T-helper 2 cell treated with Interferon-gamma antibody and Interleukin-4, amounts not matched to agents 5 μg/mL and 100 μg/mL, for 36 hours (primary cell): ENCODE results near the gene TGIF1.
A peak's percentile ranks its signal among the peaks of the same experiment; 100 is the strongest.
"Not testable (repeated sequence)": the region's sequence is repeated elsewhere in the genome, so short reads cannot be mapped to it uniquely, and the experiment has no call there.

ENCODE experiments used
- DNase-seq: peaks from one replicate; pipeline ENCODE4 v3.0.0; 2021; ENCODE audit warnings: low spot score
- H3K27ac Mint-ChIP-seq: one replicate; pipeline ENCODE4 v1.8.0; 2021; ENCODE audit warnings: mild to moderate bottlenecking, mixed read lengths
- H3K27me3 Mint-ChIP-seq: one replicate; pipeline ENCODE4 v1.8.0; 2021; ENCODE audit warnings: low read depth, mixed read lengths
- H3K36me3 Mint-ChIP-seq: one replicate; pipeline ENCODE4 v1.8.0; 2021; ENCODE audit warnings: low read depth, mixed read lengths
- H3K4me1 Mint-ChIP-seq: one replicate; pipeline ENCODE4 v1.8.0; 2021; ENCODE audit warnings: low read depth, mixed read lengths
- H3K4me3 Mint-ChIP-seq: one replicate; pipeline ENCODE4 v1.8.0; 2022; ENCODE audit warnings: mild to moderate bottlenecking, moderate library complexity, mixed read lengths
- H3K9me3 Mint-ChIP-seq: one replicate; pipeline ENCODE4 v1.8.0; 2021; ENCODE audit warnings: mixed read lengths

TGIF1 gene

GRCh38 chr18:3450012-3450798, at the start of gene TGIF1:
Gene TGIF1 (plus strand): TSS chr18:3450172. CDS start chr18:3450490, 318 bp downstream.
- Mint-ChIP-seq H3K4me3 (peak within 1 kb of the TSS; percentile 98), H3K9me3 (no peaks in the 10 kb centered on the region), H3K27me3 (no peaks in the 10 kb centered on the region), H3K4me1 (peaks cover 45% of the 10 kb centered on the region), H3K27ac (peak within 1 kb of the TSS; percentile 100), H3K36me3 (peaks cover 3% of the 10 kb centered on the region)
- DNase-seq = peak; percentile 44

- H3K9me3 Mint-ChIP-seq = peaks cover 11% of the 10 kb centered on the region
- H3K4me3 Mint-ChIP-seq = no peak overlapping the region
- no peak for DNase-seq
- H3K4me1 Mint-ChIP-seq = peaks cover 4% of the 10 kb centered on the region
- H3K27ac Mint-ChIP-seq = no peak overlapping the region
- H3K36me3 Mint-ChIP-seq = no peaks in the 10 kb centered on the region
- no peaks in the 10 kb centered on the region for H3K27me3 Mint-ChIP-seq
Observed at GRCh38 chr18:3400567-3401296, 49.2 kb upstream of the TGIF1 start.

GRCh38 chr18:3401669-3402620, 48.0 kb upstream of the TGIF1 start:
- no peak overlapping the region for H3K27ac Mint-ChIP-seq
- H3K4me3 Mint-ChIP-seq = no peak overlapping the region
- H3K4me1 Mint-ChIP-seq = peaks cover 4% of the 10 kb centered on the region
- DNase-seq = no peak
- H3K27me3 Mint-ChIP-seq = no peaks in the 10 kb centered on the region
- peaks cover 11% of the 10 kb centered on the region for H3K9me3 Mint-ChIP-seq
- H3K36me3 Mint-ChIP-seq = no peaks in the 10 kb centered on the region

GRCh38 chr18:3402982-3403451, 47.0 kb upstream of the TGIF1 start:
- Mint-ChIP-seq H3K9me3 (peaks cover 11% of the 10 kb centered on the region), H3K4me3 (no peak overlapping the region), H3K27ac (no peak overlapping the region), H3K36me3 (no peaks in the 10 kb centered on the region), H3K27me3 (no peaks in the 10 kb centered on the region), H3K4me1 (peaks cover 4% of the 10 kb centered on the region)
- DNase-seq = no peak

GRCh38 chr18:3405713-3406112, 44.3 kb upstream of the TGIF1 start:
- DNase-seq = no peak
- H3K36me3 Mint-ChIP-seq = no peaks in the 10 kb centered on the region
- peaks cover 4% of the 10 kb centered on the region for H3K4me1 Mint-ChIP-seq
- no peak overlapping the region for H3K27ac Mint-ChIP-seq
- H3K4me3 Mint-ChIP-seq = no peak overlapping the region
- peaks cover 5% of the 10 kb centered on the region for H3K9me3 Mint-ChIP-seq
- H3K27me3 Mint-ChIP-seq = no peaks in the 10 kb centered on the region

GRCh38 chr18:3408107-3408506, 41.9 kb upstream of the TGIF1 start:
- Mint-ChIP-seq H3K36me3 (no peaks in the 10 kb centered on the region), H3K27me3 (no peaks in the 10 kb centered on the region), H3K9me3 (no peaks in the 10 kb centered on the region), H3K27ac (no peak overlapping the region), H3K4me3 (no peak overlapping the region), H3K4me1 (peaks cover under 1% of the 10 kb centered on the region)
- DNase-seq = no peak

- no peaks in the 10 kb centered on the region for H3K36me3 Mint-ChIP-seq
- H3K4me3 Mint-ChIP-seq = no peak overlapping the region
- no peak overlapping the region for H3K27ac Mint-ChIP-seq
Observed at GRCh38 chr18:3409811-3410210, 40.2 kb upstream of the TGIF1 start.

GRCh38 chr18:3410273-3410672, 39.7 kb upstream of the TGIF1 start:
- Mint-ChIP-seq H3K36me3 (no peaks in the 10 kb centered on the region), H3K27ac (no peak overlapping the region), H3K9me3 (no peaks in the 10 kb centered on the region), H3K4me1 (no peaks in the 10 kb centered on the region), H3K4me3 (no peak overlapping the region), H3K27me3 (no peaks in the 10 kb centered on the region)
- DNase-seq = no peak

More at GRCh38 chr18:3409811-3410210, 40.2 kb upstream of the TGIF1 start:
- no peak for DNase-seq
- H3K27me3 Mint-ChIP-seq = no peaks in the 10 kb centered on the region
- H3K4me1 Mint-ChIP-seq = no peaks in the 10 kb centered on the region
- H3K9me3 Mint-ChIP-seq = no peaks in the 10 kb centered on the region

GRCh38 chr18:3410876-3411275, 39.1 kb upstream of the TGIF1 start:
- H3K36me3 Mint-ChIP-seq, H3K27me3 Mint-ChIP-seq, H3K27ac Mint-ChIP-seq, DNase-seq, H3K9me3 Mint-ChIP-seq, H3K4me1 Mint-ChIP-seq, H3K4me3 Mint-ChIP-seq: not testable (repeated sequence)

GRCh38 chr18:3411327-3411726, 38.6 kb upstream of the TGIF1 start:
- no peaks in the 10 kb centered on the region for H3K4me1 Mint-ChIP-seq
- H3K9me3 Mint-ChIP-seq = no peaks in the 10 kb centered on the region
- no peaks in the 10 kb centered on the region for H3K36me3 Mint-ChIP-seq

GRCh38 chr18:3411854-3412268, 38.1 kb upstream of the TGIF1 start:
- Mint-ChIP-seq H3K27ac (no peak overlapping the region), H3K9me3 (no peaks in the 10 kb centered on the region), H3K4me1 (no peaks in the 10 kb centered on the region), H3K27me3 (no peaks in the 10 kb centered on the region), H3K36me3 (no peaks in the 10 kb centered on the region), H3K4me3 (peak overlapping the region; percentile 38)
- peak; percentile 8 for DNase-seq

More at GRCh38 chr18:3411327-3411726, 38.6 kb upstream of the TGIF1 start:
- Mint-ChIP-seq H3K27me3 (no peaks in the 10 kb centered on the region), H3K4me3 (no peak overlapping the region), H3K27ac (no peak overlapping the region)
- no peak for DNase-seq

- not testable (repeated sequence) for H3K4me3 Mint-ChIP-seq, H3K9me3 Mint-ChIP-seq, H3K4me1 Mint-ChIP-seq, H3K27me3 Mint-ChIP-seq, H3K27ac Mint-ChIP-seq, H3K36me3 Mint-ChIP-seq
- DNase-seq = peak; percentile 56
Observed at GRCh38 chr18:3412528-3412927, 37.4 kb upstream of the TGIF1 start.

- Mint-ChIP-seq H3K27ac (no peak overlapping the region), H3K9me3 (no peaks in the 10 kb centered on the region), H3K4me3 (no peak overlapping the region), H3K36me3 (no peaks in the 10 kb centered on the region), H3K4me1 (no peaks in the 10 kb centered on the region), H3K27me3 (no peaks in the 10 kb centered on the region)
- no peak for DNase-seq
Observed at GRCh38 chr18:3415110-3415509, 34.9 kb upstream of the TGIF1 start.
